ENCODE measurements around the gene IGF1R.
"Not testable (repeated sequence)": the region's sequence is repeated elsewhere in the genome, so short reads cannot be mapped to it uniquely, and the experiment has no call there.

Gene IGF1R

GRCh38 chr15:98957655-98958054, 309.3 kb downstream of the IGF1R start:
- no peak for TF ChIP-seq CTCF (IDR thresholded peaks at IDR 0.05; ENCODE audit: borderline replicate concordance, insufficient read depth, low read depth, low read length)
- H3K4me3 ChIP-seq (ENCODE audit: low read depth, low read length), result no peak overlapping the region

GRCh38 chr15:98958076-98958475, 309.7 kb downstream of the IGF1R start:
- no peak overlapping the region for H3K4me3 ChIP-seq (ENCODE audit: low read depth, low read length)
- TF ChIP-seq CTCF (IDR thresholded peaks at IDR 0.05; ENCODE audit: borderline replicate concordance, insufficient read depth, low read depth, low read length), result no peak

GRCh38 chr15:98958918-98959639, 310.7 kb downstream of the IGF1R start:
- no peak for TF ChIP-seq CTCF (IDR thresholded peaks at IDR 0.05; ENCODE audit: borderline replicate concordance, insufficient read depth, low read depth, low read length)

GRCh38 chr15:98959640-98960007, 311.3 kb downstream of the IGF1R start:
- H3K4me3 ChIP-seq (ENCODE audit: low read depth, low read length), result no peak overlapping the region
- TF ChIP-seq CTCF (IDR thresholded peaks at IDR 0.05; ENCODE audit: borderline replicate concordance, insufficient read depth, low read depth, low read length), result no peak

More at GRCh38 chr15:98958918-98959639, 310.7 kb downstream of the IGF1R start:
- H3K4me3 ChIP-seq (ENCODE audit: low read depth, low read length), result no peak overlapping the region

GRCh38 chr15:98960555-98961050, 312.3 kb downstream of the IGF1R start:
- H3K4me3 ChIP-seq (ENCODE audit: low read depth, low read length), result no peak overlapping the region
- TF ChIP-seq CTCF (IDR thresholded peaks at IDR 0.05; ENCODE audit: borderline replicate concordance, insufficient read depth, low read depth, low read length), result no peak

GRCh38 chr15:98963444-98963843, 315.1 kb downstream of the IGF1R start:
- no peak for TF ChIP-seq CTCF (IDR thresholded peaks at IDR 0.05; ENCODE audit: borderline replicate concordance, insufficient read depth, low read depth, low read length)
- H3K4me3 ChIP-seq (ENCODE audit: low read depth, low read length), result no peak overlapping the region

- TF ChIP-seq CTCF (IDR thresholded peaks at IDR 0.05; ENCODE audit: borderline replicate concordance, insufficient read depth, low read depth, low read length), result no peak
These were observed 316.3 kb downstream of the IGF1R start for GRCh38 chr15:98964466-98965133.

GRCh38 chr15:98965134-98965491, 316.8 kb downstream of the IGF1R start:
- not testable (repeated sequence) for H3K4me3 ChIP-seq (ENCODE audit: low read depth, low read length)

More at GRCh38 chr15:98964466-98965133, 316.3 kb downstream of the IGF1R start:
- no peak overlapping the region for H3K4me3 ChIP-seq (ENCODE audit: low read depth, low read length)
